ENCODE results near the gene SOX5. TPM values are rescaled to one million over a fixed set of nuclear protein-coding genes. Genes with fewer than 3 reads are reported as not detected.

The SOX5 gene
- total and polyA plus RNA-seq, 2 of the 8 experiments (the other 6 are each of a cell fraction or from before 2014, with no cell fraction given), result 2.2 to 2.6 TPM

GRCh38 chr12:23687947-23688346 is 261.5 kb downstream of the SOX5 start:
- FAIRE-seq, result no peak
- H3K4me2 ChIP-seq (ENCODE audit: insufficient read depth in 1 of 2, low read depth in 2 of 2, low read length in 2 of 2), result no peak overlapping the region
- H2BK20ac ChIP-seq (ENCODE audit: low read length), result no peak overlapping the region
- no peak overlapping the region for H3K9ac ChIP-seq (replicated peaks in 1 of 4; ENCODE audit: extremely low read depth in 1 of 4, low read depth in 3 of 4, low read length in 3 of 4)
- 88% methylated on average over 1 of the region's 1 CpG; no CpG with 5 or more reads in 1 of the 2 experiments for WGBS, 2 experiments (ENCODE audit: extremely low coverage in 1 of 2, insufficient coverage in 1 of 2, insufficient read length in 1 of 2, insufficient replicate concordance in 2 of 2, low coverage in 1 of 2, low lambda C conversion rate in 2 of 2, missing lambda C conversion rate in 1 of 2)
- H4K91ac ChIP-seq (replicated peaks; ENCODE audit: insufficient read length, low read length), result no peak overlapping the region
- no peak overlapping the region for H2AFZ ChIP-seq (ENCODE audit: low read length)
- no peaks in the 10 kb centered on the region for H3K4me1 ChIP-seq (replicated peaks in 1 of 4; ENCODE audit: control insufficient read depth in 3 of 4, insufficient read depth in 4 of 4, low read length in 3 of 4)
- no peak overlapping the region for H3K14ac ChIP-seq (ENCODE audit: insufficient read length)
- H3K36me3 ChIP-seq (ENCODE audit: control insufficient read depth in 2 of 4, insufficient read depth in 4 of 4, low read length in 3 of 4), result no peaks in the 10 kb centered on the region
- H4K20me1 ChIP-seq (replicated peaks in 1 of 2; ENCODE audit: control insufficient read depth in 1 of 2, insufficient read depth in 2 of 2, low read length in 2 of 2), result no peaks in the 10 kb centered on the region
- no peak overlapping the region for H3K4me3 ChIP-seq (ENCODE audit: extremely low read depth in 1 of 4, insufficient read depth in 2 of 4, low read depth in 3 of 4, low read length in 4 of 4)
- no peak overlapping the region for H2BK12ac ChIP-seq (ENCODE audit: low read depth, low read length)
- no peaks in the 10 kb centered on the region for H3K79me1 ChIP-seq (ENCODE audit: low read depth, low read length)
- H4K8ac ChIP-seq (ENCODE audit: extremely low read depth, insufficient read depth, low read length), result no peak overlapping the region
- CTCF ChIA-PET (ENCODE audit: partially characterized antibody), result interaction anchor here (0.6 to 0.8 kb wide), 2 partner anchors 9 to 69 kb away, joined by 3 read pairs; no protein-coding TSS in a partner anchor
- H3K18ac ChIP-seq (ENCODE audit: extremely low read depth, low read length), result no peak overlapping the region
- no peaks in the 10 kb centered on the region for H3K27me3 ChIP-seq (replicated peaks in 1 of 4; ENCODE audit: control insufficient read depth in 3 of 4, extremely low read depth in 1 of 4, insufficient read depth in 3 of 4, low read length in 3 of 4)
- no peak overlapping the region for H2AK5ac ChIP-seq (ENCODE audit: low read depth, low read length)
- no peak overlapping the region for H3K4ac ChIP-seq (replicated peaks; ENCODE audit: insufficient read length, low read depth, low read length)
- H4K5ac ChIP-seq (ENCODE audit: insufficient read length, low read depth, low read length), result no peak overlapping the region
- no peak for TF ChIP-seq CREB1 (IDR thresholded peaks at IDR 0.05)
- no peak overlapping the region for H3K56ac ChIP-seq (replicated peaks; ENCODE audit: insufficient read length, low read depth, low read length)
- H3K79me2 ChIP-seq (ENCODE audit: control insufficient read depth in 1 of 2, insufficient read depth in 2 of 2, low read length in 2 of 2), result no peaks in the 10 kb centered on the region
- no peaks in the 10 kb centered on the region for H3K23me2 ChIP-seq (ENCODE audit: low read depth, low read length)
- no peak overlapping the region for H3K27ac ChIP-seq (ENCODE audit: low read depth, low read length)
- H2BK15ac ChIP-seq (ENCODE audit: low read length), result no peak overlapping the region
- no peak overlapping the region for H2BK120ac ChIP-seq (replicated peaks; ENCODE audit: low read depth, low read length)
- H3K23ac ChIP-seq (ENCODE audit: insufficient read length), result no peak overlapping the region
- POLR2A ChIA-PET (ENCODE audit: partially characterized antibody), result no interaction called here
- no peak overlapping the region for H2BK5ac ChIP-seq (ENCODE audit: low read depth, low read length)
- DNase-seq (ENCODE audit: low read depth in 1 of 2, low spot score in 2 of 2), result no peak
- H3K9me3 ChIP-seq (ENCODE audit: insufficient read depth in 2 of 2, low read depth in 1 of 2, low read length in 1 of 2), result no peaks in the 10 kb centered on the region
